NCI-H460 (cell line): ENCODE data around the gene SMG7. TPM values are rescaled to one million over a fixed set of nuclear protein-coding genes. Genes with fewer than 3 reads are reported as not detected.

Source experiments
- DNase-seq: peaks from one replicate; pipeline ENCODE4 v3.0.0-alpha.2; 2016; ENCODE audit warnings: low read depth; ENCODE audit errors: extremely low read depth
- total RNA-seq: library from RNA; depleted of rRNA; stranded (reverse); fragments of >200 nt; shearing (Covaris generic); gene quantifications from 2 replicates; pipeline ENCODE4 v1.2.3, GENCODE V29; 2014

SMG7 gene
- total RNA-seq, 1 experiment from 2014 or later: 18.6 TPM

GRCh38 chr1:183466781-183467180 lies 5.5 kb upstream of the SMG7 start:
- DNase-seq: no peak

GRCh38 chr1:183467687-183468086 lies 4.6 kb upstream of the SMG7 start:
- DNase-seq: peak; percentile 34

GRCh38 chr1:183470147-183470960 lies 1.9 kb upstream of the SMG7 start:
- peak; percentile 82 for DNase-seq

- peak; percentile 67 for DNase-seq
Measured at GRCh38 chr1:183470961-183471742, 1.1 kb upstream of the SMG7 start.

- DNase-seq: peak; percentile 97
Measured at GRCh38 chr1:183471743-183472487, 384 bp upstream of the SMG7 start.

- DNase-seq: no peak
Measured at GRCh38 chr1:183473217-183473536, 878 bp downstream of the SMG7 start.

- no peak for DNase-seq
Measured at GRCh38 chr1:183476081-183476480, 3.8 kb downstream of the SMG7 start.

GRCh38 chr1:183477986-183478781 lies 5.9 kb downstream of the SMG7 start:
- no peak for DNase-seq

GRCh38 chr1:183480971-183481441 lies 8.7 kb downstream of the SMG7 start:
- no peak for DNase-seq

GRCh38 chr1:183483224-183483623 lies 10.9 kb downstream of the SMG7 start:
- DNase-seq: no peak

- no peak for DNase-seq
Measured at GRCh38 chr1:183484254-183484653, 12.0 kb downstream of the SMG7 start.

GRCh38 chr1:183484851-183485250 lies 12.6 kb downstream of the SMG7 start:
- DNase-seq: no peak

- no peak for DNase-seq
Measured at GRCh38 chr1:183487674-183488442, 15.6 kb downstream of the SMG7 start.

- no peak for DNase-seq
Measured at GRCh38 chr1:183490932-183491331, 18.6 kb downstream of the SMG7 start.

GRCh38 chr1:183493540-183494245 lies 21.4 kb downstream of the SMG7 start:
- no peak for DNase-seq

- DNase-seq: no peak
Measured at GRCh38 chr1:183495420-183495819, 23.1 kb downstream of the SMG7 start.

- DNase-seq: no peak
Measured at GRCh38 chr1:183497218-183497617, 24.9 kb downstream of the SMG7 start.

GRCh38 chr1:183498342-183498991 lies 26.2 kb downstream of the SMG7 start:
- DNase-seq: no peak
